ENCODE measurements around the gene SLC6A19. TPM values are rescaled to one million over a fixed set of nuclear protein-coding genes. Genes with fewer than 3 reads are reported as not detected.

SLC6A19 gene
- total RNA-seq, 6 experiments from 2014 or later = not detected

DNA sequence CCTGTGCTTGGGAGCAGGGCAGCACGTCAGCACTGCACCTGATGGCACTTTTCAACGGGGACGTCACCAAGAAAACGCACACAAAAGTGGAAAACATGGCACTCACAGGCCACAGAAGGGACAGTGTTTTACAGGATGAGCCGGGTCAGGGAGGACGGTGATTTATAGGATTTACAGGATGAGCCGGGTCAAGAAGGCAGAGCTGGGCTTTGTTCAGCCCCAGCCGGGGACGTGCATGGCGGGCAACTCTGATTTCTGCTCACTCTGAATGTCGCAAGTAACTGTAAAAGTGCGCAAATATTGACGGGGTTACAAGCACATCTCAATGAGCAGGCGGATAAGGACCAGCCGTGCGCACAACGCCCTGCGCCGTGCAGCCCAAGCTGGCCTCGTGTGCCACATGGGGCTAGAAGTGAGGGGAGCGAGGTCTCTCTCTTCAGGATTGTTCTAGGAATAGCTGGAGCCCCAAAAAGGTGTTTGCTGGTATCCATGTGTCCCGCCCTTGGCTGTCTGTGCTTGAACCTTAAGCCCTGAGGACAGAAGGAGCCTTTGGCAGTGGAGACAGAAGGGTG lies 40.2 kb downstream of the SLC6A19 start:
- DNase-seq = no peak

DNA sequence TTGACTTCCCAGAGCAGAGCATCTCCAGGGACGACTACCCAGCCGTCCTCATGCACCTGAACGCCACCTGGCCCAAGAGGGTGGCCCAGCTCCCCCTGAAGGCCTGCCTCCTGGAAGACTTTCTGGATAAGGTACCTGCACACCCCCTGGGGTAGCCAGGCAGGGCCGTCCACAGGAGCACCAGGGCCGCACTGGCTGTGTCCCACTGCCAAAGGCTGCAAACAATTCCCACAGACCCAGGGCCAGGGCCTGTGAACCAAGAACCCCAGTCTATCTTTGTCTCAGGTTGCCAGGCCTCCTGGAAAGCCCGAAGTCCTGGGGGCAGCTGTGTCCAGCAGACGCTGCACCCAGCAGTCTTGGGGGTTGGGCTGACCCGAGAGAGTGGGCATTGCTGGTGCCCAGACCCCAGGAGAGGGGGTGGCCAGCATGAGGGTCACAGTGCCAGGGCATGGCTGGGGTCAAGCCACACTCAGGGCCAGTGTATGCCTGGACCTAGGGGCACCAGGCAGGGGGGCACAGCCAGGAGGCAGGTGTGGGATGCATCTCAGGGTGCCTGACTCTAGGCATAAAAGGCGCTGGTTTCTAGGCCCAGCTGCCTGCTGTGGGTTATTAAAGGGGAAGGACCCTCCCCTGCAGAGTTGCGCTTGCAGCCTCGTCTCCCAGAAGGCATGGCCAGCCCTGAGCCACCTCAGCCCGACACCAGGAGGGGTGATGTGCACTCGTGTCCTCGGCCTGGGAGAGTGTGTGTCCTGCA lies 41.5 kb downstream of the SLC6A19 start:
- DNase-seq = no peak
- H3K9me3 Mint-ChIP-seq = peaks cover 18% of the 10 kb centered on the region; the same call in 1 of the 2 replicates
- H3K4me1 Mint-ChIP-seq (ENCODE audit: low read depth) = no peaks in the 10 kb centered on the region
- H3K36me3 Mint-ChIP-seq (ENCODE audit: low read depth) = no peaks in the 10 kb centered on the region; the same call in 1 of the 2 replicates
- H3K27me3 Mint-ChIP-seq (ENCODE audit: insufficient read depth) = peaks cover 11% of the 10 kb centered on the region
- TF ChIP-seq, protein P1, sequence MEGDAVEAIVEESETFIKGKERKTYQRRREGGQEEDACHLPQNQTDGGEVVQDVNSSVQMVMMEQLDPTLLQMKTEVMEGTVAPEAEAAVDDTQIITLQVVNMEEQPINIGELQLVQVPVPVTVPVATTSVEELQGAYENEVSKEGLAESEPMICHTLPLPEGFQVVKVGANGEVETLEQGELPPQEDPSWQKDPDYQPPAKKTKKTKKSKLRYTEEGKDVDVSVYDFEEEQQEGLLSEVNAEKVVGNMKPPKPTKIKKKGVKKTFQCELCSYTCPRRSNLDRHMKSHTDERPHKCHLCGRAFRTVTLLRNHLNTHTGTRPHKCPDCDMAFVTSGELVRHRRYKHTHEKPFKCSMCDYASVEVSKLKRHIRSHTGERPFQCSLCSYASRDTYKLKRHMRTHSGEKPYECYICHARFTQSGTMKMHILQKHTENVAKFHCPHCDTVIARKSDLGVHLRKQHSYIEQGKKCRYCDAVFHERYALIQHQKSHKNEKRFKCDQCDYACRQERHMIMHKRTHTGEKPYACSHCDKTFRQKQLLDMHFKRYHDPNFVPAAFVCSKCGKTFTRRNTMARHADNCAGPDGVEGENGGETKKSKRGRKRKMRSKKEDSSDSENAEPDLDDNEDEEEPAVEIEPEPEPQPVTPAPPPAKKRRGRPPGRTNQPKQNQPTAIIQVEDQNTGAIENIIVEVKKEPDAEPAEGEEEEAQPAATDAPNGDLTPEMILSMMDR (IDR thresholded peaks at IDR 0.05) = no peak
- no peak overlapping the region for H3K4me3 Mint-ChIP-seq
- no peak overlapping the region for H3K27ac Mint-ChIP-seq

More for the DNA sequence above, 40.2 kb downstream of the SLC6A19 start:
- peaks cover 26% of the 10 kb centered on the region for H3K9me3 Mint-ChIP-seq
- no peaks in the 10 kb centered on the region; the same call in 1 of the 2 replicates for H3K36me3 Mint-ChIP-seq (ENCODE audit: low read depth)
- TF ChIP-seq, protein P1 (IDR thresholded peaks at IDR 0.05) = no peak
- H3K27me3 Mint-ChIP-seq (ENCODE audit: insufficient read depth) = peaks cover 11% of the 10 kb centered on the region
- H3K27ac Mint-ChIP-seq = no peak overlapping the region
- H3K4me3 Mint-ChIP-seq = no peak overlapping the region
- H3K4me1 Mint-ChIP-seq (ENCODE audit: low read depth) = no peaks in the 10 kb centered on the region

DNA sequence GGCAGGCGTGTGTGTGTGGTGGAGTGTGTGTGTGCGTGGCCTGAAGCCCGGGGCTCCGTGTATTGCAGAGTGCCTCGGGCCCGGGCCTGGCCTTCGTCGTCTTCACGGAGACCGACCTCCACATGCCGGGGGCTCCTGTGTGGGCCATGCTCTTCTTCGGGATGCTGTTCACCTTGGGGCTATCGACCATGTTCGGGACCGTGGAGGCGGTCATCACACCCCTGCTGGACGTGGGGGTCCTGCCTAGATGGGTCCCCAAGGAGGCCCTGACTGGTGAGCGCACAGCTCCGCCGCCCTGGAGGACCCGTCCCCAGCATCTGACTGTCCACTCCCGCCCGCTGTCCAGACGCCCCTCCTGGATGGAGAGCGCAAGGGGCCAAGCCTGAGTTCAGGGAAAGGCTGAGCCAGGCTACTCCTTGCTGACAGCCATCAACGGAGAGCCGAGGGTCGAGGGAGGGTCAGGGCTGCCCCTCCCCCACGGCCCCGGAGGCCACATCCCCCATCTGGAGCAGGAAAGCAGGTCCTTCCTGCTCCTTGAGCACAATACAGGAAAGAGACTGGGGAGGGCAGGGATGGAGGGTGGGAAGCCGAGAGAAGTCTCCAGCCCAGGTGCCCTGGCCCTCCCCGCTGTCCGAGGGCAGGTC lies 42.2 kb downstream of the SLC6A19 start:
- H3K4me1 Mint-ChIP-seq (ENCODE audit: low read depth) = no peaks in the 10 kb centered on the region
- TF ChIP-seq, protein P1 (IDR thresholded peaks at IDR 0.05) = no peak
- no peak overlapping the region for H3K4me3 Mint-ChIP-seq
- H3K36me3 Mint-ChIP-seq (ENCODE audit: low read depth) = no peaks in the 10 kb centered on the region; the same call in 1 of the 2 replicates
- H3K27ac Mint-ChIP-seq = no peak overlapping the region
- peaks cover 18% of the 10 kb centered on the region; the same call in 1 of the 2 replicates for H3K9me3 Mint-ChIP-seq
- H3K27me3 Mint-ChIP-seq (ENCODE audit: insufficient read depth) = peaks cover 9% of the 10 kb centered on the region
- DNase-seq = no peak

DNA sequence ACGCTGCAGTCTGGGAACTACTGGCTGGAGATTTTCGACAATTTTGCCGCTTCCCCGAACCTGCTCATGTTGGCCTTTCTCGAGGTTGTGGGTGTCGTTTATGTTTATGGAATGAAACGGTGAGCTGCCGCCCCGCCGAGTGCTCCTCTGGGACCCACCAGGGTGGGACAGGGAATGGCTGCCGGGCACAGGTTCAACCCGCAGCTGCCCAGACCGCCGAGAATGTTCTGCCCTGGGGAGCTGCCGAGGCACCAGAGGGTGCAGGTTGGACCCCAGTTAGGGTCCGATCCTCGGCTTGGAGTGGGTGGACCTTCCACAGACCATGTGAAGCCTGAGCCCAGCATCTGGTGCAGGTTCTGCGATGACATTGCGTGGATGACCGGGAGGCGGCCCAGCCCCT lies 42.9 kb downstream of the SLC6A19 start:
- peaks cover 12% of the 10 kb centered on the region; the same call in 1 of the 2 replicates for H3K9me3 Mint-ChIP-seq
- DNase-seq = no peak
- no peak overlapping the region for H3K4me3 Mint-ChIP-seq
- H3K36me3 Mint-ChIP-seq (ENCODE audit: low read depth) = no peaks in the 10 kb centered on the region; the same call in 1 of the 2 replicates
- H3K4me1 Mint-ChIP-seq (ENCODE audit: low read depth) = no peaks in the 10 kb centered on the region
- peaks cover 11% of the 10 kb centered on the region for H3K27me3 Mint-ChIP-seq (ENCODE audit: insufficient read depth)
- TF ChIP-seq, protein P1 (IDR thresholded peaks at IDR 0.05) = no peak
- H3K27ac Mint-ChIP-seq = no peak overlapping the region

DNA sequence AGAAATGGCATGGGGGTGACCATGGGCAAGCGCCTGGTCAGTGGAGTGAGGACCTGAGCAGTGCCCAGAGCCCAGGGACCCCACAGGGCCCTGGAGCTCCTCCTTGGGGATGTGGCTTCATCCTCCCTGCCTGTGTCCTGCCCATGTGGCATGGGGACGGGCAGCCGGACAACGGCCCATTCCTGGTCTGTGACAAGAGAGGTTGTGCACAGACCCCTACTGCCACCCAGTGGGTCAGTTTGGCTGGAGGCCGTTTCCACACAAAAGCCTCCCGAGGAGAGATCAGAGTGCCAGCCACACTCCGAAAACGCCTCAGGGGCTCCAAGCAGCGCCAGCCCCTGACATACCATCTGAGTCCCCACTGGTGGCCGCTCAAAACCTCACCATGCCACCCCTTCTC lies 43.6 kb downstream of the SLC6A19 start:
- TF ChIP-seq, protein P1 (IDR thresholded peaks at IDR 0.05) = no peak
- peaks cover 13% of the 10 kb centered on the region for H3K27me3 Mint-ChIP-seq (ENCODE audit: insufficient read depth)
- H3K36me3 Mint-ChIP-seq (ENCODE audit: low read depth) = no peaks in the 10 kb centered on the region; the same call in 1 of the 2 replicates
- DNase-seq = no peak
- no peaks in the 10 kb centered on the region for H3K4me1 Mint-ChIP-seq (ENCODE audit: low read depth)
- H3K4me3 Mint-ChIP-seq = no peak overlapping the region
- H3K27ac Mint-ChIP-seq = no peak overlapping the region
- peaks cover 10% of the 10 kb centered on the region; the same call in 1 of the 2 replicates for H3K9me3 Mint-ChIP-seq
